ENCODE measurements around the gene ARMH1. TPM values are rescaled to one million over a fixed set of nuclear protein-coding genes. Genes with fewer than 3 reads are reported as not detected.
A peak's percentile ranks its signal among the peaks of the same experiment; 100 is the strongest.

ARMH1 gene
- total RNA-seq, 1 donor from 2014 or later = 1.1 TPM

DNA sequence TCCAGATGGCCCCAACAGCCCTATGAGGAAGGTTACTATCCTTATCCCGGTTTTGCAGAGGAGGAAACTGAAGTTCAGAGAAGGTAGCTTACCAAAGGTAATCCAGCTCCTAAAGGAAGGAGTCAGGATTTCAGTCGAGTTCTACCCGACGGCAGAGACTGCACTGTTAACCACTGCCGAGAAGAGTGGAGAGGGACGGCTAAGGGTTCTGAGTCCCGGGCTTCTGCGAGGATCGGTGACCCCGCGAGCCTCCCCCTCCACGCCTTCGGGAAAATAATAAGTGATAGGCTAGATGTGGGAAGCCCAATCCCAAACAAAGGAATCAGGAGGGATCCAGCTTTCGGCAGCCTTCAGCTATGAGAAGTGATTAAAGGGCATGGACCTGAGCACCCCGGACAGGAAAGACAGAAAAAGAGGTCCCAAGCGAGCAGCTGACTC, 820 bp upstream of the ARMH1 start:
- H3K4me1 ChIP-seq = peaks cover 57% of the 10 kb centered on the region
- intact Hi-C loops (cut with micrococcal nuclease) = no loop called here
- H3K36me3 ChIP-seq = no peaks in the 10 kb centered on the region

DNA sequence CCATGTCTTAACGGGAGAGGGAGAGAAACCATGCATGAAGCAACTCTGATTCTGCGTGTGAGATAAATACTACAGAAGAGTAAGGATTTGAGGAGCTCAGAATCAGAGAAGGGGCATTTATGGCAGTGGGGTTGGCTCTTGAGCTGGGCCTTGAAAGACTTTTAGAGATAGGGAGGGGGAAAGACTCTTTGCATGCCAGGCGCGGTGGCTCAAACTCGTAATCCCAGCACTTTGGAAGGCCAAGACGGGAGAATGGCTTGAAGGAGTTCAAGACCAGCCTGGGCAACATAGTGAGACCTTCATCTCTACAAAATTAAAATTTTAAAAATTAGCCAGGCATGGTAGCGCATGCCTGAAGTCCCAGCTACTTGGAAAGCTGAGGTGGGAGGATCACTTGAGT, 672 bp downstream of the ARMH1 start:
- TF ChIP-seq, protein P1, sequence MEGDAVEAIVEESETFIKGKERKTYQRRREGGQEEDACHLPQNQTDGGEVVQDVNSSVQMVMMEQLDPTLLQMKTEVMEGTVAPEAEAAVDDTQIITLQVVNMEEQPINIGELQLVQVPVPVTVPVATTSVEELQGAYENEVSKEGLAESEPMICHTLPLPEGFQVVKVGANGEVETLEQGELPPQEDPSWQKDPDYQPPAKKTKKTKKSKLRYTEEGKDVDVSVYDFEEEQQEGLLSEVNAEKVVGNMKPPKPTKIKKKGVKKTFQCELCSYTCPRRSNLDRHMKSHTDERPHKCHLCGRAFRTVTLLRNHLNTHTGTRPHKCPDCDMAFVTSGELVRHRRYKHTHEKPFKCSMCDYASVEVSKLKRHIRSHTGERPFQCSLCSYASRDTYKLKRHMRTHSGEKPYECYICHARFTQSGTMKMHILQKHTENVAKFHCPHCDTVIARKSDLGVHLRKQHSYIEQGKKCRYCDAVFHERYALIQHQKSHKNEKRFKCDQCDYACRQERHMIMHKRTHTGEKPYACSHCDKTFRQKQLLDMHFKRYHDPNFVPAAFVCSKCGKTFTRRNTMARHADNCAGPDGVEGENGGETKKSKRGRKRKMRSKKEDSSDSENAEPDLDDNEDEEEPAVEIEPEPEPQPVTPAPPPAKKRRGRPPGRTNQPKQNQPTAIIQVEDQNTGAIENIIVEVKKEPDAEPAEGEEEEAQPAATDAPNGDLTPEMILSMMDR (IDR thresholded peaks at IDR 0.05; ENCODE audit: borderline replicate concordance) = no peak

More for the DNA sequence above, 820 bp upstream of the ARMH1 start:
- no peak for DNase-seq
- no peaks in the 10 kb centered on the region for H3K27me3 ChIP-seq (ENCODE audit: low read depth)
- H3K27ac ChIP-seq (replicated peaks) = peak overlapping the region; percentile 97
- H3K4me3 ChIP-seq = peak overlapping the region; percentile 74
- TF ChIP-seq, protein P1 (IDR thresholded peaks at IDR 0.05; ENCODE audit: borderline replicate concordance) = no peak
- H3K9me3 ChIP-seq (replicated peaks) = no peaks in the 10 kb centered on the region

DNA sequence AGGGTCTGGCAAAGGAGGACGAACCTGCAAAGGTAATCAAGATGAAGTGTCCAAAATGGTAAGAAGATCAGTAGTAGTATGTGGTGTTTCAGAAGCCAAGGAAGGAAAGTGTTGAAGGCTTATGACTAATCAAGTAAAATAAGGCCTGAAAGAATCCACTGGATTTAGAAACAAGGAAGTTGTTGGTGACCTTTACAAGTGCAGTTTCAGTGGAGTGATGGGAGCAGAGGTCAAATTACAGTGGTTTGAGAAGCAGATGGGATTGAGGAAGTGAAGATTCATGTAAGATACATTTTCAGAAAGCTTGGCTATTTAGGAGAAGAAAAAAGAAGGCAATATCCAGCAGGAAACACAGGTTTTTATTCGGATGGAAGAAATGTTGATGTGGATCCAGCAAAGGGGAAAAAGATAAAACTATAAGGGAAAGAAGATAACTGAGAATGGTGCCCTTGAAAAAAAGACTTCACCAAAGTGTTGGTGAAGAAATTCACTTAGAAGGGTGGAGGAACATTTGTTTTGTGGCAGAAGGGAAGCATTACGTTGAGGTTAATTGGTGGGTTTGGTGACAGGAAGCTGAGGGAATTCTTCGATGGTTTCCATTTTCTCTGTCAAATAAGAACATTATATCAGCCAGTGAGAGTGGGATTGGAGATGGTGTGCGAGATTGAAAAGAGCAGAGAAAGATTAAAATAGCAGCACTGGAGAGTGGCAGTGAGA, 2.1 kb downstream of the ARMH1 start:
- TF ChIP-seq, protein P1 (IDR thresholded peaks at IDR 0.05; ENCODE audit: borderline replicate concordance) = no peak
- Histone ChIP-seq H3K36me3 (no peaks in the 10 kb centered on the region), H3K27ac (replicated peaks) (peak overlapping the region; percentile 54), H3K27me3 (ENCODE audit: low read depth) (no peaks in the 10 kb centered on the region), H3K9me3 (replicated peaks) (no peaks in the 10 kb centered on the region), H3K4me3 (no peak overlapping the region), H3K4me1 (peaks cover 61% of the 10 kb centered on the region)
- no peak for DNase-seq
- intact Hi-C loops (cut with micrococcal nuclease) = no loop called here

More for the DNA sequence above, 672 bp downstream of the ARMH1 start:
- Histone ChIP-seq H3K9me3 (replicated peaks) (no peaks in the 10 kb centered on the region), H3K27me3 (ENCODE audit: low read depth) (no peaks in the 10 kb centered on the region), H3K4me3 (peak overlapping the region; percentile 74), H3K4me1 (peaks cover 62% of the 10 kb centered on the region), H3K36me3 (no peaks in the 10 kb centered on the region), H3K27ac (replicated peaks) (peak overlapping the region; percentile 97)
- DNase-seq = no peak
- intact Hi-C loops (cut with micrococcal nuclease) = no loop called here

DNA sequence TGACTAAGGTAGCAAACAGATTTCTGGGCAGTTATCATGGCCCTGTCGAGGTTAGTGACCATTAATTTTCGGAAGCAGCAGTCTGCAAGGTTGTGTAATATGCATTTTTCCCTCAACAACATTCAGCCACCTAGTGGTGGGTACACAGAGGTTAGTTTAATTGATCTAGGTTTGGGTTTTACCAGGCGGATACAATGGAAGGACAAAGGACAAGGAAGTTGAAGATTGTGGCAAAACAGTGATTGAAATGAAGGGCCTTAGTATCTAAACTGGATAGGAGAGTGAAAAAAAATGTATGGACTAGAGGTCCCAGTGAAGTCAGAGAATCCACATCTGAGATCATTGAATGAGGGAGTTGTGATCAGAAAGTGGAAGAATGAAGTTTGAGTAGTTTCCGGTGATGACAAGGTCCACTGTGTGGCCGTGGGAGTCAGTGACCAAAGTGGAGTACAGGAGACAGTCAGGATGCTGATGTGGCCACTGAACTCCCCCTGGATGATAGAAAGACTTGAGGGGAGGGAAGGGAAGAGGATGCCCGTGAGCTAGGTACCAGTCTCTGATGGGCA, 2.8 kb downstream of the ARMH1 start:
- intact Hi-C loops (cut with micrococcal nuclease) = no loop called here
- Histone ChIP-seq H3K4me3 (no peak overlapping the region), H3K27ac (replicated peaks) (peak overlapping the region; percentile 54), H3K4me1 (peaks cover 54% of the 10 kb centered on the region), H3K36me3 (no peaks in the 10 kb centered on the region), H3K27me3 (ENCODE audit: low read depth) (no peaks in the 10 kb centered on the region), H3K9me3 (replicated peaks) (no peaks in the 10 kb centered on the region)
- TF ChIP-seq, protein P1 (IDR thresholded peaks at IDR 0.05; ENCODE audit: borderline replicate concordance) = peak; percentile 52
- DNase-seq = no peak

DNA sequence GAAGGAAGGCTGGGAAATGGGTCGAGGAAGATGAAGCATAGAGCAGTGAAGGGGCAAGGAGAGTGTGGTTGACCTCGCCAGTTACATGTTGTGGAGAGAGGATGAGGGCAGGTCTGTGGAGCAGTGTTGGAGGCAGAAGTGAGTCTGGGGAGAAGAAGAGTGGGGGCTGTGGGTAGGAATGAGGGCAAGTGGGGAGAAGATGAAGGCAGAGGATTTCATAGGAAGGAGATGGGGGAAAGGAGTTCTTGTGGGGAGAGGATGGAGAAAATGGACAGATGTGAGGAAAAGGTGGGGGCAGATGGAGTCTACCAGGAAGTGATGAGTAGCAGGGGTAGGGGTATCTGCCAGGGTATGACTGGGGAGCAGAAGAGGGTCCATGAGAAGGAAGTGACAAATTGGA, 3.6 kb downstream of the ARMH1 start:
- no peak for DNase-seq
- H3K9me3 ChIP-seq (replicated peaks) = no peaks in the 10 kb centered on the region
- H3K36me3 ChIP-seq = no peaks in the 10 kb centered on the region
- no peak overlapping the region for H3K4me3 ChIP-seq
- H3K4me1 ChIP-seq = peaks cover 46% of the 10 kb centered on the region
- no peaks in the 10 kb centered on the region for H3K27me3 ChIP-seq (ENCODE audit: low read depth)
- no peak overlapping the region for H3K27ac ChIP-seq (replicated peaks)
- TF ChIP-seq, protein P1 (IDR thresholded peaks at IDR 0.05; ENCODE audit: borderline replicate concordance) = no peak
- intact Hi-C loops (cut with micrococcal nuclease) = no loop called here
